K562 (cell line): ENCODE data around the gene SYT1.

ENCODE experiments used
- CREB1 ChIP-seq, 2 experiments: sonication (generic) in 1 of 2; formaldehyde crosslinking in 1 of 2; IDR thresholded peaks; 2 replicates each; pipeline versions ENCODE4 v1.6.1 to v1.8.0; 2012 to 2022; ENCODE audit warnings: inconsistent platforms in 1 of 2, mild to moderate bottlenecking in 1 of 2, missing genetic modification reagents in 1 of 2, moderate library complexity in 1 of 2
- ETV5 ChIP-seq: sonication (generic); formaldehyde crosslinking; IDR thresholded peaks from 2 replicates; pipeline ENCODE4 v1.4.0; 2020; ENCODE audit warnings: low read depth, mild to moderate bottlenecking, missing genetic modification reagents
- HCFC1 ChIP-seq: IDR thresholded peaks from 2 replicates; pipeline ENCODE4 v1.6.1; 2012; ENCODE audit warnings: low read depth, low read length, improper control_type of control experiment
- MAFK ChIP-seq: IDR thresholded peaks from 2 replicates; pipeline ENCODE4 v1.6.1; 2011; ENCODE audit warnings: low read length, improper control_type of control experiment
- MCM5 ChIP-seq: fragments of 450-650 bp; IDR thresholded peaks from 2 replicates; pipeline ENCODE4 v1.6.1; 2016; ENCODE audit warnings: low read depth
- NR2C1 ChIP-seq, 2 experiments: fragments of 450-650 bp; IDR thresholded peaks; 2 replicates each; pipeline ENCODE4 v1.6.1; 2017; ENCODE audit warnings: mild to moderate bottlenecking in 2 of 2, antibody characterized with exemption in 1 of 2, inconsistent platforms in 1 of 2, missing compliant biosample characterization in 1 of 2, missing genetic modification characterization in 1 of 2
- POLR2A ChIP-seq: fragments of 450-650 bp; conservative IDR thresholded peaks from 2 replicates; pipeline ENCODE4 v1.6.1; 2016
- POLR2AphosphoS2 ChIP-seq: IDR thresholded peaks from 2 replicates; pipeline ENCODE4 v1.6.1; 2012; ENCODE audit warnings: low read length, improper control_type of control experiment
- SMARCB1 ChIP-seq: IDR thresholded peaks from 2 replicates; pipeline ENCODE4 v1.6.1; 2011; ENCODE audit warnings: improper control_type of control experiment, low read depth; ENCODE audit not compliant: insufficient read length
- SRSF9 ChIP-seq: fragments of 200-400 bp; formaldehyde crosslinking; IDR thresholded peaks from 2 replicates; pipeline ENCODE4 v1.6.1; 2017; ENCODE audit warnings: low read depth, low read length, borderline replicate concordance
- TF ChIP-seq, protein P1 (sequence below), 3 experiments: fragments of 200-800 bp in 1 of 3; fragments of 250-450 bp in 1 of 3; fragments of 450-650 bp in 1 of 3; sonication (Bioruptor Pico) in 1 of 3; sonication (Bioruptor generic) in 1 of 3; formaldehyde crosslinking in 1 of 3; IDR thresholded peaks; 2 replicates each; pipeline versions ENCODE4 v1.6.1 to v1.8.0; 2016 to 2022; ENCODE audit warnings: mild to moderate bottlenecking in 2 of 3, missing genetic modification characterization in 2 of 3, missing compliant biosample characterization in 1 of 3, moderate library complexity in 1 of 3
- TF ChIP-seq, protein P2 (sequence below), 3 experiments: IDR thresholded peaks in 2 of 3; conservative IDR thresholded peaks in 1 of 3; 2 replicates each; pipeline ENCODE4 v1.5.1; 2011 to 2012; ENCODE audit warnings: low read length in 3 of 3, mild to moderate bottlenecking in 3 of 3, control low read depth in 2 of 3, improper control_type of control experiment in 1 of 3, inconsistent platforms in 1 of 3, low read depth in 1 of 3, mixed read lengths in 1 of 3, moderate library complexity in 1 of 3; ENCODE audit not compliant: insufficient read depth in 2 of 3
- TF ChIP-seq, protein P3 (sequence below): fragments of 150-350 bp; IDR thresholded peaks from 2 replicates; pipeline ENCODE4 v1.6.1; 2014; ENCODE audit warnings: low read depth, mild to moderate bottlenecking, low read length, borderline replicate concordance

DNA sequence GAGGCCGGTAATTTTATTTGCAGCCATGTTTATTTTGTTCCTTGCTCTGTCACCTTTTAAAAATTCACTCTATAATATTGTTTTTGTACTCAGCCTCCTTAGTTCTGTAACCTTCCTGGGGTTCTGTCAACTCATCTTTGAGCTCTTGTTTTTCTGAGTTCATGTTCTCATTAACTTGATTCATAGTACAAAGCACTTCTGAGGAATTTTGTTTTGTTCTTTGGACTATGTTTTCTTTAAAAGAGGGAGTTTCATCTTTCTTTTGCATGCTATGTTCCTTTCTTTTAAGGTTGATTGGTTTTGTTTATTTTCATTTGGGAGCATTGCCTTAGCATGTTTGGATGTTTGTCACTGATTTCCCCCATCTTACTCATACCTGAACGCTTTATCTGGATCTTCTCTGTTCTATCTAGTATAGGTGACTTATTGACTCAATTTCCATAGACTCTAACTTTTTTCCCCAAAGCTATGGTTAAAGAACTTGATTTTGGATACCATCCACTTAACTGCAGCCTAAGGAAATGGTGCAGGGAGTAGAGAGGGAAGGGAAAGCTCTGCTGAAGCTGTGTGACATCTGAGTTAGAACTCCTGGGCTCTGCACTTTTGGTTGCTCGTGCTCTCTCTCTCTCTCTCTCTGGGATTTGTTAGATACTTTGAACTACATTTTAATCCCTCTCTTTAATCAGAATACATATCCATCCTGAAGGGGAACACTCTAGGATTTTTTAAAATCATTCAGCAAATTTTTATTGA lies 557.7 kb downstream of the SYT1 start:
- TF ChIP-seq, protein P1, sequence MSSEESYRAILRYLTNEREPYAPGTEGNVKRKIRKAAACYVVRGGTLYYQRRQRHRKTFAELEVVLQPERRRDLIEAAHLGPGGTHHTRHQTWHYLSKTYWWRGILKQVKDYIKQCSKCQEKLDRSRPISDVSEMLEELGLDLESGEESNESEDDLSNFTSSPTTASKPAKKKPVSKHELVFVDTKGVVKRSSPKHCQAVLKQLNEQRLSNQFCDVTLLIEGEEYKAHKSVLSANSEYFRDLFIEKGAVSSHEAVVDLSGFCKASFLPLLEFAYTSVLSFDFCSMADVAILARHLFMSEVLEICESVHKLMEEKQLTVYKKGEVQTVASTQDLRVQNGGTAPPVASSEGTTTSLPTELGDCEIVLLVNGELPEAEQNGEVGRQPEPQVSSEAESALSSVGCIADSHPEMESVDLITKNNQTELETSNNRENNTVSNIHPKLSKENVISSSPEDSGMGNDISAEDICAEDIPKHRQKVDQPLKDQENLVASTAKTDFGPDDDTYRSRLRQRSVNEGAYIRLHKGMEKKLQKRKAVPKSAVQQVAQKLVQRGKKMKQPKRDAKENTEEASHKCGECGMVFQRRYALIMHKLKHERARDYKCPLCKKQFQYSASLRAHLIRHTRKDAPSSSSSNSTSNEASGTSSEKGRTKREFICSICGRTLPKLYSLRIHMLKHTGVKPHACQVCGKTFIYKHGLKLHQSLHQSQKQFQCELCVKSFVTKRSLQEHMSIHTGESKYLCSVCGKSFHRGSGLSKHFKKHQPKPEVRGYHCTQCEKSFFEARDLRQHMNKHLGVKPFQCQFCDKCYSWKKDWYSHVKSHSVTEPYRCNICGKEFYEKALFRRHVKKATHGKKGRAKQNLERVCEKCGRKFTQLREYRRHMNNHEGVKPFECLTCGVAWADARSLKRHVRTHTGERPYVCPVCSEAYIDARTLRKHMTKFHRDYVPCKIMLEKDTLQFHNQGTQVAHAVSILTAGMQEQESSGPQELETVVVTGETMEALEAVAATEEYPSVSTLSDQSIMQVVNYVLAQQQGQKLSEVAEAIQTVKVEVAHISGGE (CRISPR knock-in tag; IDR thresholded peaks at IDR 0.05), result no peak
- TF ChIP-seq POLR2A (no peak), NR2C1 (IDR thresholded peaks at IDR 0.05) (no peak), NR2C1 (tag; IDR thresholded peaks at IDR 0.05) (no peak), CREB1 (IDR thresholded peaks at IDR 0.05) (no peak), CREB1 (CRISPR knock-in tag; IDR thresholded peaks at IDR 0.05) (no peak), ETV5 (CRISPR knock-in tag) (no peak), MCM5 (no peak), HCFC1 (no peak), SRSF9 (no peak), POLR2AphosphoS2 (no peak), MAFK (no peak), SMARCB1 (no peak)
- TF ChIP-seq, protein P2, sequence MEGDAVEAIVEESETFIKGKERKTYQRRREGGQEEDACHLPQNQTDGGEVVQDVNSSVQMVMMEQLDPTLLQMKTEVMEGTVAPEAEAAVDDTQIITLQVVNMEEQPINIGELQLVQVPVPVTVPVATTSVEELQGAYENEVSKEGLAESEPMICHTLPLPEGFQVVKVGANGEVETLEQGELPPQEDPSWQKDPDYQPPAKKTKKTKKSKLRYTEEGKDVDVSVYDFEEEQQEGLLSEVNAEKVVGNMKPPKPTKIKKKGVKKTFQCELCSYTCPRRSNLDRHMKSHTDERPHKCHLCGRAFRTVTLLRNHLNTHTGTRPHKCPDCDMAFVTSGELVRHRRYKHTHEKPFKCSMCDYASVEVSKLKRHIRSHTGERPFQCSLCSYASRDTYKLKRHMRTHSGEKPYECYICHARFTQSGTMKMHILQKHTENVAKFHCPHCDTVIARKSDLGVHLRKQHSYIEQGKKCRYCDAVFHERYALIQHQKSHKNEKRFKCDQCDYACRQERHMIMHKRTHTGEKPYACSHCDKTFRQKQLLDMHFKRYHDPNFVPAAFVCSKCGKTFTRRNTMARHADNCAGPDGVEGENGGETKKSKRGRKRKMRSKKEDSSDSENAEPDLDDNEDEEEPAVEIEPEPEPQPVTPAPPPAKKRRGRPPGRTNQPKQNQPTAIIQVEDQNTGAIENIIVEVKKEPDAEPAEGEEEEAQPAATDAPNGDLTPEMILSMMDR (IDR thresholded peaks at IDR 0.05 in 2 of 3, conservative IDR thresholded peaks at IDR 0.05 in 1 of 3; ENCODE audit: insufficient read depth in 2 of 3, low read depth in 1 of 3, low read length in 3 of 3), result no peak
- TF ChIP-seq, protein P3, sequence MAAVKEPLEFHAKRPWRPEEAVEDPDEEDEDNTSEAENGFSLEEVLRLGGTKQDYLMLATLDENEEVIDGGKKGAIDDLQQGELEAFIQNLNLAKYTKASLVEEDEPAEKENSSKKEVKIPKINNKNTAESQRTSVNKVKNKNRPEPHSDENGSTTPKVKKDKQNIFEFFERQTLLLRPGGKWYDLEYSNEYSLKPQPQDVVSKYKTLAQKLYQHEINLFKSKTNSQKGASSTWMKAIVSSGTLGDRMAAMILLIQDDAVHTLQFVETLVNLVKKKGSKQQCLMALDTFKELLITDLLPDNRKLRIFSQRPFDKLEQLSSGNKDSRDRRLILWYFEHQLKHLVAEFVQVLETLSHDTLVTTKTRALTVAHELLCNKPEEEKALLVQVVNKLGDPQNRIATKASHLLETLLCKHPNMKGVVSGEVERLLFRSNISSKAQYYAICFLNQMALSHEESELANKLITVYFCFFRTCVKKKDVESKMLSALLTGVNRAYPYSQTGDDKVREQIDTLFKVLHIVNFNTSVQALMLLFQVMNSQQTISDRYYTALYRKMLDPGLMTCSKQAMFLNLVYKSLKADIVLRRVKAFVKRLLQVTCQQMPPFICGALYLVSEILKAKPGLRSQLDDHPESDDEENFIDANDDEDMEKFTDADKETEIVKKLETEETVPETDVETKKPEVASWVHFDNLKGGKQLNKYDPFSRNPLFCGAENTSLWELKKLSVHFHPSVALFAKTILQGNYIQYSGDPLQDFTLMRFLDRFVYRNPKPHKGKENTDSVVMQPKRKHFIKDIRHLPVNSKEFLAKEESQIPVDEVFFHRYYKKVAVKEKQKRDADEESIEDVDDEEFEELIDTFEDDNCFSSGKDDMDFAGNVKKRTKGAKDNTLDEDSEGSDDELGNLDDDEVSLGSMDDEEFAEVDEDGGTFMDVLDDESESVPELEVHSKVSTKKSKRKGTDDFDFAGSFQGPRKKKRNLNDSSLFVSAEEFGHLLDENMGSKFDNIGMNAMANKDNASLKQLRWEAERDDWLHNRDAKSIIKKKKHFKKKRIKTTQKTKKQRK, result no peak
